Naive B cell (primary cell): Measurements from ENCODE around the gene EGLN1. TPM values are rescaled to one million over a fixed set of nuclear protein-coding genes. Genes with fewer than 3 reads are reported as not detected.

ENCODE experiments used
- ATAC-seq, 2 donors: fragments of 150-1000 bp; cut with Tn5 transposase; 2 replicates each; pipeline ENCODE4 v1.10.0; 2021; ENCODE audit warnings: low read depth in 2 of 2, mild to moderate bottlenecking in 2 of 2, moderate library complexity in 2 of 2
- DNase-seq: peaks from one replicate; pipeline ENCODE4 v3.0.0; 2022
- H3K27ac Mint-ChIP-seq, 6 donors: one replicate each; pipeline ENCODE4 v1.8.0; 2020 to 2022; ENCODE audit warnings: mild to moderate bottlenecking in 6 of 6, mixed read lengths in 6 of 6, moderate library complexity in 5 of 6, inconsistent platforms in 2 of 6
- H3K27me3 Mint-ChIP-seq, 3 donors: one replicate each; pipeline ENCODE4 v1.8.0; 2021 to 2022; ENCODE audit warnings: mixed read lengths in 3 of 3, mild to moderate bottlenecking in 1 of 3
- H3K36me3 Mint-ChIP-seq, 2 donors: one replicate each; pipeline ENCODE4 v1.8.0; 2020 to 2022; ENCODE audit warnings: mixed read lengths in 2 of 2, inconsistent platforms in 1 of 2, mild to moderate bottlenecking in 1 of 2
- H3K4me1 Mint-ChIP-seq, 3 donors: one replicate each; pipeline ENCODE4 v1.8.0; 2020 to 2022; ENCODE audit warnings: mixed read lengths in 3 of 3, inconsistent platforms in 1 of 3, mild to moderate bottlenecking in 1 of 3, moderate library complexity in 1 of 3
- H3K4me3 Mint-ChIP-seq, 8 donors: one replicate each; pipeline ENCODE4 v1.8.0; 2020 to 2022; ENCODE audit warnings: mild to moderate bottlenecking in 8 of 8, mixed read lengths in 8 of 8, moderate library complexity in 8 of 8, inconsistent platforms in 2 of 8
- H3K9me3 Mint-ChIP-seq, 7 donors: one replicate each; pipeline ENCODE4 v1.8.0; 2020 to 2022; ENCODE audit warnings: mixed read lengths in 7 of 7, mild to moderate bottlenecking in 5 of 7, inconsistent platforms in 2 of 7, moderate library complexity in 1 of 7
- polyA plus RNA-seq, 6 donors: library from polyadenylated mRNA; unstranded; fragments of 300-500 nt; fragmentation: Illumina TruSeq; gene quantifications; one replicate each; pipeline ENCODE4 v1.2.3, GENCODE V29; 2021; ENCODE audit warnings: low read depth in 6 of 6

EGLN1 gene
- polyA plus RNA-seq, 6 donors from 2014 or later, result 16.4 to 30.6 (median 21.6) TPM

DNA sequence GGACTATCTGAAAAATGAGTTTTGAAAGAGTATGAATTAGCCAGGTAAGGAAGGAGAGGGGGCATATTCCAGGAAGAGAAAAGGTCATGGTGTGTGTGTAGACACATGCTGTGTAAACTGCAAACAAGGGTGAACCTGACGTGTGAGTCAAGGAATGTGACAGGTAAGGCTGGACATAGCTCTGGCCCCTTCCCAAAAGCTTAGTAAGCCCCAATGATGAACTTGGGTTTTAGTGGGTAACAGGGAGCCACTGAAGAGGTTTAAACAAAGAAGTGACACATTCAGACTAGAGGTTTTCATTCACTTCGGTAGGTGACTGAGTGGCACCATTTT, 36.7 kb downstream of the EGLN1 start:
- Mint-ChIP-seq H3K9me3 (no peaks in the 10 kb centered on the region), H3K36me3 (peaks cover 0 to 6% of the 10 kb centered on the region in 2 donors), H3K27ac (no peak overlapping the region), H3K27me3 (no peaks in the 10 kb centered on the region), H3K4me1 (peaks cover 15 to 43% (median 40%) of the 10 kb centered on the region in 3 donors), H3K4me3 (no peak overlapping the region)
- no peak for DNase-seq
- no peak for ATAC-seq

GRCh38 chr1:231384696-231385415, 37.2 kb downstream of the EGLN1 start:
- peaks cover 11 to 40% (median 37%) of the 10 kb centered on the region in 3 donors for H3K4me1 Mint-ChIP-seq
- H3K9me3 Mint-ChIP-seq, result no peaks in the 10 kb centered on the region
- ATAC-seq, result no peak
- no peaks in the 10 kb centered on the region for H3K27me3 Mint-ChIP-seq
- H3K27ac Mint-ChIP-seq, result no peak overlapping the region
- H3K36me3 Mint-ChIP-seq, result peaks cover 0 to under 1% of the 10 kb centered on the region in 2 donors
- no peak for DNase-seq
- no peak overlapping the region for H3K4me3 Mint-ChIP-seq

DNA sequence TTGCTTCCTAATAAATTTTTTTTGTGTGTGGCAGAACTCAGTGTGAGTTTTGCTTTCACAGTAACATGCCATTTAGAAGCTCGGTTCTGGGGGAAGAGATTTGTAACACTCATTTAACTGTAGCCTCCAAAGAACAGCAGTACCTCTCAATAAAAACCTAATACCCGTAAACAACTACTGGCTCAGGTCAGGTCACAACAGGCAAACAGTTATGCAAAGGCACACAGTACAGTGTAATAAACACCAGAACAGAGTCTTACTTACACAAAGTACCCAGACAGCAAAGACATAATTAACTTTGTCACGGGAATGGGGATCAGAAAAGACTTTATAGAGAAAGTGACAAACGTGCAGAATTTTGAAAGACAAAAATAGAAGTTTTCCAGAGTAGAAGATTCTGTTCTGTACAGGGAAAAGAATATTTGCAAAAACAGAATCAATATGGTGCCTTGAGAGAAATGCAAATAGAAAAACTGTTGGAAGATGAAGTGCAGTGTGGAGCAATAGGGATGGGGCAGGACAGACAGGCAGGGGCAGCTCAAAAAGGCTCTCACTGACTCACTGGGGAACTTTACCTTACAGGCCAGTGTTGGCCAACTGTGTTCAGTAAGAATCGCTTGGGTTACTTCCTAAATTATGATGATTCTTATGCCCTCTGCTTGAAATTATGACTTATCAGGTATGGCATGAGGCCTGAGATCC, 38.8 kb downstream of the EGLN1 start:
- peaks cover 23 to 43% (median 38%) of the 10 kb centered on the region in 3 donors for H3K4me1 Mint-ChIP-seq
- H3K9me3 Mint-ChIP-seq, result no peaks in the 10 kb centered on the region
- H3K4me3 Mint-ChIP-seq, result no peak overlapping the region
- no peaks in the 10 kb centered on the region for H3K36me3 Mint-ChIP-seq
- ATAC-seq, result no peak
- H3K27ac Mint-ChIP-seq, result no peak overlapping the region
- no peaks in the 10 kb centered on the region for H3K27me3 Mint-ChIP-seq
- no peak for DNase-seq

DNA sequence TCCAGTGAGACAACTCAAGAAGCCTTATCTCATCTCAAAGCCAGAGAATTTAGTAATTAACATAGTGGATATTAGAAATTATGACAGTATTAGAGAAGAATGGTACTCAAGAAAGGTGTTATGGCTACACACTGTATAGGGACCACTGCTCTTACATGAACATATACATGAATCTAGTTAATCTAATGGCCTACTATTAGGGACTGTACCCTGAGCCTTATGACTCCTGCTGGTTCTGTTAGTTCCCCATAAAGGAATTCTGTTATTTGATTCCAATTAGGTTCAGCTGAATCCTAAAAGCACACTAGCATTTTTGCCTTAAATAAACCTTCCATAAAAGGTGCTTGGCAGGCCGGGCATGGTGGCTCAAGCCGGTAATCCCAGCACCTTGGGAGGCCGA, 39.7 kb downstream of the EGLN1 start:
- H3K36me3 Mint-ChIP-seq, result no peaks in the 10 kb centered on the region
- DNase-seq (no peak), ATAC-seq (no peak)
- H3K4me3 Mint-ChIP-seq, result no peak overlapping the region
- H3K27me3 Mint-ChIP-seq, result no peaks in the 10 kb centered on the region
- H3K9me3 Mint-ChIP-seq, result no peaks in the 10 kb centered on the region
- peaks cover 24 to 42% (median 37%) of the 10 kb centered on the region in 3 donors for H3K4me1 Mint-ChIP-seq
- no peak overlapping the region for H3K27ac Mint-ChIP-seq

DNA sequence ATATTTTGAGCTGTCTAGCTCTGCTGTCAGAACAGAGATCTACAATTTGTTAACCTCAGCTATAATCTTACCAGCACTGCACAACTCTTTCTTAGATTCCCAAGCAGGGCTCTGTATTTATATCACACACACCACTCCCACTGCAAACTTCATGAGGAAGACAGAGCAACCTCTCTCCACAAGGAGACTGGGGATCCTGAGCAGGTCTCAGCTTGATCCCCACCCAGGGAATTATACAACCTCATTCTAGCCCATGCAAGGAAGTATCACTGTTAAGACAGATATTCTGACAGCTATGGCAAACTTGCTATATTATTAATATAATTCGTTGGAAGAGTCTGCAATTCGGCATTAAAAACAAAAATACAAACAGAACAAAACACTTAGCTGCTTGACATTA, 40.4 kb downstream of the EGLN1 start:
- DNase-seq (no peak), ATAC-seq (no peak)
- Mint-ChIP-seq H3K9me3 (no peaks in the 10 kb centered on the region), H3K4me3 (no peak overlapping the region), H3K4me1 (peaks cover 29 to 44% (median 32%) of the 10 kb centered on the region in 3 donors), H3K36me3 (no peaks in the 10 kb centered on the region), H3K27me3 (no peaks in the 10 kb centered on the region), H3K27ac (peak overlapping the region in 2 of 6 donors; percentile 60 to 61)

DNA sequence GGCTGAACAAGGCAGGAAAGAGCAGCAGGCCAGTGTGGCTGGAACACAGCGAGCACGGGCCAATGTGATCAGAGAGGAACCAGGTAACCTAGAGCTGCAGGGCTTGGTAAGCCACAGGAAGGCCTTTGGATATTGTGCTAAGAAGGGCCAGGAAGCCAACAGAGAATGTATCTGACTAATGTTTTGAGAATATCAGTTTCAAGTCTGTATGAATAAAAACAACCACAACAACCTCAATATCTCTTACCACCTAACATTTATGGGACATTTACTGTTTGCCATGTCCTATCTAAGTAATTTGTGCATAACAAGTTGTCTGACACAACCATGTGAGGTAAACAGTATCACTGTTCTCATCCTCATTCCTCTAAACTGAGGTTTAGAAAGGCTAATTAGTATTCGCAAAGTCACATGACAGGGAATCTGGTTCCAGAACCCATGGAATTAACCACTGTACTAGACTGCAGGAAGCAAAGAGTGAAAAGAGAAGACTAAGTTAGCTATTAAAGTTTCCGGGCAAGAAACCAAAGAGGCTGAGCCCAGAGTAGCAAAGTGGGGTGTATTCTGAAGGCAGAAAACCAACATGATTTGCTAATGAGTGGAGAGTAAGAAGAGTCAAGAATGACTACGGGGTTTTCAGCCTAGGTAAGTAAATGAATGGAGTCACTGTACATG, 45.1 kb downstream of the EGLN1 start:
- peaks cover 0 to 2% of the 10 kb centered on the region in 2 donors for H3K36me3 Mint-ChIP-seq
- H3K27me3 Mint-ChIP-seq, result no peaks in the 10 kb centered on the region
- peak overlapping the region in 3 of 6 donors; percentile 8 to 35 (median 32) for H3K27ac Mint-ChIP-seq
- peaks cover 32 to 48% (median 36%) of the 10 kb centered on the region in 3 donors for H3K4me1 Mint-ChIP-seq
- no peak for ATAC-seq
- no peak for DNase-seq
- no peak overlapping the region for H3K4me3 Mint-ChIP-seq
- H3K9me3 Mint-ChIP-seq, result no peaks in the 10 kb centered on the region

- no peak overlapping the region for H3K4me3 Mint-ChIP-seq
- peaks cover 29 to 42% (median 32%) of the 10 kb centered on the region in 3 donors for H3K4me1 Mint-ChIP-seq
- H3K9me3 Mint-ChIP-seq, result no peaks in the 10 kb centered on the region
- DNase-seq (no peak), ATAC-seq (no peak)
- peaks cover 0 to 3% of the 10 kb centered on the region in 2 donors for H3K36me3 Mint-ChIP-seq
- H3K27ac Mint-ChIP-seq, result no peak overlapping the region
- no peaks in the 10 kb centered on the region for H3K27me3 Mint-ChIP-seq
Observed at GRCh38 chr1:231376101-231376500, 46.0 kb downstream of the EGLN1 start.

DNA sequence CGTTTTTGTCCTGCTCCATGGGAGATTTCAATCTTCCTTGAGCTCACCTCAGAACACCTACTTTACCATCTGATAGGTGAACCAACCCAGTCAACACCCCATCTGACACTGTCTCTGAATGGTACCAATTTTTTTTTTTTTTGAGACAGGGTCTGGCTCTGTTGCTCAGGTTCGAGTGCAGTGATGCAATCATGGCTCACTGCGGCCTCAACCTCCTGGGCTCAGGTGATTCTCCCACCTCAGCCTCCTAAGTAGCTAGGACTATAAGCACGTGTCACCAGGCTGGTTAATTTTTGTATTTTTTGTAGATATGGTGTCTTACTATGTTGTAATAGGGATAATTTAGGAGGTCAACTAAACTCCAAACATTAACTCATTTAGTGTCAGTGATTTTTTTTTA, 47.7 kb downstream of the EGLN1 start:
- Mint-ChIP-seq H3K9me3 (no peaks in the 10 kb centered on the region), H3K4me1 (peaks cover 22 to 35% (median 26%) of the 10 kb centered on the region in 3 donors), H3K27ac (peak overlapping the region in 2 of 6 donors; percentile 52 to 83), H3K27me3 (no peaks in the 10 kb centered on the region), H3K4me3 (no peak overlapping the region), H3K36me3 (peaks cover 3 to 8% of the 10 kb centered on the region in 2 donors)
- ATAC-seq (no peak), DNase-seq (no peak)

DNA sequence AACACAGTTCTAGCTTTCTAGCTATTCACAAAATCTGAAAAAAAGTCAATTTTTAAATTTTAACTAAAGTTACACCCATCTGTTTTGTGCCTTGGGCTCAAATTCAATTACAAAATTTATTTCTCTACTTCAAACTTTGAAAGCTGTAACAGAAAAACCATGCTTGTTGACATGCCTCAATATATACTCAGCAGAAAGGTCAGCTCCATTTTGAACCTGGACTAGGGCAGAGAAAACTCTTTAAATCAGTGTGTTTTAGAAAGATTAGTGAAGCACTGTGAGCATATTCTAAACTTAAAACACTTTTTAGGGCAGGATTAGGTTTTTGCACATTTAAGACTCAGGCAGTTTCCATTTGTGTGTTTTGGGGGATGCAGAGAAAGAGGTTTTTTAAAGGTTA, 49.6 kb downstream of the EGLN1 start:
- DNase-seq (no peak), ATAC-seq (no peak)
- Mint-ChIP-seq H3K9me3 (no peaks in the 10 kb centered on the region), H3K4me3 (no peak overlapping the region), H3K36me3 (peaks cover 8% of the 10 kb centered on the region in 2 donors), H3K27ac (peak overlapping the region in 2 of 6 donors; percentile 0 to 30), H3K4me1 (peaks cover 9 to 23% (median 10%) of the 10 kb centered on the region in 3 donors), H3K27me3 (no peaks in the 10 kb centered on the region)

DNA sequence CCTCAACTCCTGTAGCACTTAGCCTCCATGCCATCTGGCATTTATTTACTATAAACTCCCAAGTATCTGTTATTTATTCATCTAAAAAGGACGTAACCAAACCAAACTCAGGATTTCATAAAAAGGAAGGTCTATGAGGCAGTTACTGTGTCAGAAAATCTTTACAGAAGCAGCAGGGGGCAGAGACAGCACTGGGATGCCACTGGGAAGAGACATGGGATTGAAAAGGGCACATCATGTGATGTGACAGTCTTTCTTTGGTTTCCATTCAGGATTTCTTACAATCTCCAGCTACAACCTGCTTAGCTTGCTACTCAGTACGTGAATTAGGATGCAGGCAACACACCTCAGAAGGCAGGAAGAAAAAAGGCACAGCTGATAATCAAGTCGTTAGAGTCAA, 52.8 kb downstream of the EGLN1 start:
- Mint-ChIP-seq H3K4me3 (no peak overlapping the region), H3K27ac (peak overlapping the region in 2 of 6 donors; percentile 3 to 41), H3K36me3 (peaks cover 8 to 14% of the 10 kb centered on the region in 2 donors), H3K27me3 (no peaks in the 10 kb centered on the region), H3K4me1 (peaks cover 0 to 6% (median 2%) of the 10 kb centered on the region in 3 donors), H3K9me3 (no peaks in the 10 kb centered on the region)
- ATAC-seq (no peak), DNase-seq (no peak)

DNA sequence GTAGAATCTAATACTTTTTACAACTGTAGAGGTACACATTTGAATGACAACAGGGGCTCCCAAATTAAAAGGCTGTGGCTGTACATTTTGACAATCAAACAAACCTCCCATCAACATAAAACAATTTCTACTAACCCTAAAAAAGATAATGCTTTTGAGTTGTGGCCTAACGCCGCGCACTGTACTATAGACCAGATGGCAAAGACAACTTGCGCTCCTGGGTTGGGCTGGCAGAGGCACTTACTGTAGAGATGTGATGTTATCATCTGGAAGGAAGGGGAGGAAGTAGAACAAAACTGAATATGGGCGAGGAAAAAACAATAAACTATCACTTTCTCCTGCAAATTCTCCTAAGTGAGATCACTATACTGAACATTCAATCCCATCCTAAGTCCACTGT, 57.9 kb downstream of the EGLN1 start:
- Mint-ChIP-seq H3K4me1 (peaks cover 0 to 4% (median 2%) of the 10 kb centered on the region in 3 donors), H3K36me3 (peaks cover 9 to 14% of the 10 kb centered on the region in 2 donors), H3K27me3 (no peaks in the 10 kb centered on the region), H3K4me3 (no peak overlapping the region), H3K9me3 (no peaks in the 10 kb centered on the region), H3K27ac (peak overlapping the region in 1 of 6 donors; percentile 78)
- ATAC-seq (no peak), DNase-seq (no peak)

DNA sequence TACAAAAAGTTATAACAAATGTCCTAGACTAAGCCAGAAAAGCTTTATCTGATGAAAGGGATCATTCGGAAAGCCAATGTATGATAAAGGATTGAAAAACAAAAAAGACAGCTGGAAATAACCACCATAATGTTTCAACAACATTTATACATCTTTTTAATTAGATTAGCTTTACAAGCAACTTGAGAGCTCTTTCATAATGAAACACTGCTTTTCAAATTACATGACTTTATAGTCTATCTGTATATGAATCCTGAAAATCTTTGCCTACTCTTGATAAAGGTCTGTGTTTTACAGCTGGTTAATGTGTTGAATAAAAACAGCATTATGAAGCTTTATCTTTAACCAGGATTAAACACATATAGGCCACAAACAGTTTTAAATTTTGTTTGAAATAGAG, 58.5 kb downstream of the EGLN1 start:
- no peaks in the 10 kb centered on the region for H3K4me1 Mint-ChIP-seq
- H3K27ac Mint-ChIP-seq, result no peak overlapping the region
- no peak overlapping the region for H3K4me3 Mint-ChIP-seq
- ATAC-seq (no peak), DNase-seq (no peak)
- H3K36me3 Mint-ChIP-seq, result peaks cover 9 to 10% of the 10 kb centered on the region in 2 donors
- no peaks in the 10 kb centered on the region for H3K27me3 Mint-ChIP-seq
- no peaks in the 10 kb centered on the region for H3K9me3 Mint-ChIP-seq

DNA sequence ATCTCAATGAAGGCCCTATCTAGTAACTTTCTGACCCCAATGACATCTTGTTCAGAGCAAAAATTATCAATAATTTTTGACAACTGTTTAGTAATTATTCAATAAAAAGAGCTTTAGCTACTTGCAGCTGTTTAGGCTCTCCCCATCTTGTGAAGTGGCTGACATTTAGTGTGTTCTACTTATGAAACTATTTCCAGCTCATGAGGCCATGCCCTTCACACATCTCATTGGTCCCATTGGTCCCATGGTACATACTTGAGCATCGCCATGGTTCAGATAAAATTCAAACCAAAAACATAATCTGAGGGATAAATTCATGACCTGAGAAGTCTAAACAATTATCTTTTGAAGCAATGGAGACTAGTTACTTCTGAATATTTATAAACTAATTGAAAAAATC, 59.8 kb downstream of the EGLN1 start:
- H3K9me3 Mint-ChIP-seq, result no peaks in the 10 kb centered on the region
- ATAC-seq, result no peak
- DNase-seq, result no peak
- peaks cover 9 to 10% of the 10 kb centered on the region in 2 donors for H3K36me3 Mint-ChIP-seq
- peak overlapping the region in 1 of 6 donors; percentile 26 for H3K27ac Mint-ChIP-seq
- H3K4me1 Mint-ChIP-seq, result peaks cover 0 to 8% (median 7%) of the 10 kb centered on the region in 3 donors
- H3K27me3 Mint-ChIP-seq, result no peaks in the 10 kb centered on the region
- no peak overlapping the region for H3K4me3 Mint-ChIP-seq
